Colon (tissue), 2 donors: ENCODE results near the gene USH2A.

Experiments used
- FAIRE-seq: peaks from 2 replicates; lab custom pipeline; 2012; peaks lifted over from hg19 to GRCh38; lab: Jason Lieb, UNC
- donor health status: control.
- donor health status: control.

The USH2A gene

DNA sequence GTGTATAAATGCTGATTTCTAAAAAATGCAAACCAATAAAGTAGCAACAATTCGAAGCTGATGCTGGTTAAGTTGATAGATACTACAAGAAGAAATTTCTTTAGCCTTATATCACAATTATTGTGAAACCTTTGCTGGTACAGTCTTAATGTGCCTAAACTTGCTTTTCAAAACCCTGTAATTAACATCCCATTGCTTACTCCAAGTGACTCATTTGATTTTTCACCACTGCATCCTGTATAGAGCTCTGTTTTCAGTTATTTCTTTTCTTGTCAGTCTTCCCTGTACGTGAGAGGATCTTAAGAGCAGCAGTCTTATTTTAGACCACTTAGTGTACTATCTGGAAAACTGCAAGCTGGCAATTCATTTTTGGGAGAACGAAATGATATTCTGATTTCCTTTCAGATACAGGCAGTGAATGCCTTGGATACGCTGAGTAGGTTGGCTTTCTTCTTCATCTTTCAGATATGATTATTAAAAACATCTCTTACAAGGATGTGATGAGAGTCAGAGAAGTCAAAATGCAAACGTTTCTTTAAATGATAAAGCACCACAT lies 645.8 kb downstream of the USH2A start:
- no peak for FAIRE-seq

DNA sequence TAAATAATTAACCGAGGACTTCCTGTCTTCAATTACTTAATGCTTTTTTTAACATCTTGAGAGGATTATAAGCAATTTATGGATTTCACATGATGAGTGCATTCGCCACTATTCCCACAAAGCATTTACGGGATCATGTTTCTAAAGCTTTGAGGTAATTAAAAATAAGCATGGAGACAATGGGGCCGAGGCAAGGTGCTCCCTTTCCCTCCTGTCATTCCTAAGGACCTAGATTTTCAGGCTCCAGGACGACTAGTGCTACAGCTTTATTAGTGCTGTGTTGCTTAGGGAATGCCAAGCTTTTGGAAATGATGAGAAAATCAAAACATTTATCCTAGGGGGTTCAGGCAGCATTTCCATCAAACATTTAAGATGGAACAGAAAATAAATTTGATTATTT lies 646.9 kb downstream of the USH2A start:
- FAIRE-seq, result no peak

DNA sequence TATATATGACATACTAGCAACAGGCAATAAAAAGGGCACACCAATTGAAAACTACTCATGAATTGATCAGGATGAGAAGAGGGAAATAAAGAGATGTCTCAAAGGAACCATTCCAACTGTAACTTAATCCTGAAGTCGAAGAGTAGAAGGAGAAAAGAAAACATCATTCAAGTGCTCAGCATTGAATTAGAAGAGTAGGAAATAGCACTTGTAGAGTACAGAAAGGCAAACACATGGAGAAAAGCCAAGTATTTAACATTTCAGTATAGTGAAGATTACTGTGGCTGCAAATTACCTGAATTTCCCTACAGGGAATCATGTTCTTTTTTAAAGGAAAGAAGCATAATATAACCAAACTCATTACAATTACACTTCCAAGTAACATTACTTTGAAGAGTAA lies 651.1 kb downstream of the USH2A start:
- no peak for FAIRE-seq

DNA sequence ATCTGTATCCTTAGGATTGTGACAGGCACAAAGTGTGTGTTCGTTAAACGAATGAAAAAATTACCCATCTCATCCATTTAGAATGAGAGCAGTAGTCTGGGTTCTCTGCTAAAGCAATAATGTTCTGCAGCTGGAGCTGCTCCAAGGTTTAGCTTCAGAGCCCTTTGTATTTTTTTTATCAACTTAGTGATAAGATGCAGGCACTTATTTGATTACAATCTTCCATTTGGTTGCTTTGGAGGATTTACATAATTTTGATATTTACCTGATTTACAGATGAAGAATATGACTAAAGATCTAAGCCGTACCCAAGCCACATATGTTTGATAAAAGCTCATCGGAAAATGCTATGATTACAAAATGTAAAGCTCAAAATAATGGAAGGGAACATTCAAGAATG lies 654.9 kb downstream of the USH2A start:
- FAIRE-seq, result no peak

DNA sequence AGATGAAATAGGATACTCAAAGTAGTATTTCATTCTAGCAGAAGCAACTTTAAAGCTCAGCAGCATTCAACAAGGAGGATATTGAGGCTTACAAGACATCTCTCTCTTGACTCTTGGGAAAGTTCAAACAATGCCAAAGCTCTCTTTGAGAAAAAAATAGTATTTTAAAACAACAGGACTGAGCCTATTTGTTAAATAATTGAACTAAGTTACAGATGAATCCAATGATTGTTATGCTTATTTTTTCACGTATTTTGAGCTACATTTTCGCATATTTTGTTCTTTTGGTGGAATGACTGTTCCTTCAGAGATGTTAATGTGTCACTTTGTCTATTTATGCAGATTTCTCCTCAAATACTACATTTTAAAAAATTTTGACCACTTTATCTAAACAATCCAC lies 655.5 kb downstream of the USH2A start:
- no peak for FAIRE-seq

DNA sequence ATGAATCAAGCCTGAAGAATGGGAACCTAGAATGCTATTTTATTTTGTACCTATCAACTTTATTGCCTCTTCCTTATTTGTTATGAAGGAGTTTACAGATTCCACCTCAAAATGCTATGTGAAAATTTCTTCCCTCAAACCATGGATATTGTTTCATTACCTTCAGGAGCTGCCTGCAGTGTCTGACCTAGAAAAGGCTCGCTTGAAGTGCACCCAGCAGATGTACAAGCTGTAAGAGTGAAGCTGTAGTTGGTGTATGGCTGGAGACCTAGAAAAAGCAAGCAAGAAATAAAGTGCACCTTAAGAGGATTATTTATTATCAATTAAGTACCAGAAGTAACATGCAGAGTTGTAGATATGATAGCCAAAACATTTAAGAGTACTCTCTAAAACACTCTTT lies 656.7 kb downstream of the USH2A start:
- no peak for FAIRE-seq

DNA sequence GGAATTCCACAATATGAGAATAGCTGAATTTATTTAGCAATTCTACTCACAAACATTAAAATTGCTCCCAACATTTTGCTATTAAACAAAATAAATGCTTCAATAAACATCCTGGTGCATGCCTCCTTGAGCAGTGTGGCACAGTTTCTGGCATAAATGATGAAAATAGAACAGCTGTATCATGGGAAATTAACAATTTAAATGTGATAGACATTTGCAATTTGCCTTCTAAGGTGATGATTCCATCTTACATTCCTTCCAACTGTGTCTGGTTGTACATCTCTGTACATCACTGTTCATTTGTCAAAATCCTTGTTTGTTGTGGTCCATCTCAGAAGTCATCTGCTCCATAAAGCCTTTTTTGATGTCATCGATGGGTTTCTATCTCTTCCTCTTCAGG lies 657.4 kb downstream of the USH2A start:
- FAIRE-seq, result no peak

DNA sequence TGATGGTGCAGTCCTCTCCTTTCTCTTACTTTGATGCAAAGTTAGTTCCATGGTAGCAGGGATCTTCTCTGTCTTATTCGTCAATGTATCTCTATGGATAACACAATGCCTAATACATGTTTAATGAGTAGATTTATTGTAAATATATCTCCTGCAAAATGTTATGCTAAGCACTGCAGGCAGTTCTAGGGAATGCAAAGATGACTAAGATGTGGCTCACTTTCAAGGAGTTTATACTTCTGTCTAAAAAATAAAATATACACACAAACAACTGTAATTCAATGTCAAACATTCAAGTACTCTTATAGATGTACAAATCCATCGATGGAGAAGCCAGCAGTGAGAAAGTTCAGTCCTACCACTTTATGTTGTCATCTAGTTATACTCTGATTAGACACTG lies 661.8 kb downstream of the USH2A start:
- no peak for FAIRE-seq

DNA sequence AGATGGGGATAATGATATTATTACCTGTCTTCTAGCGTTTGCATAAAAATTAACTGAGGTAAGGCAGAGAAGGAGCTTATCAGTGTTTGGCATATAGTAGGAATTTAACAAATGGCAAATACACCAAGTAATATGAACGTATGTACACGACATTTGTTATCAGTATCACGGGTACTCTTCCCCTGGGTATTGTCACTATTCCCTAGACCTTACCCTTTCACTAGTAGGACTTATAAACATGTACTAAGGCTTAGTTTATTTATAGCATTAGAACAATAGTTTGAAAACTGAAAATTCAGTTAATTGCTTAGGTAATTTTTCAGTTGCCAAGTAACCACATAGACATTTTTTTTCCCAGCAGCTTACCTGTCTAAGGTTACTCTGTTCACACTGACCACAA lies 669.1 kb downstream of the USH2A start:
- no peak for FAIRE-seq

DNA sequence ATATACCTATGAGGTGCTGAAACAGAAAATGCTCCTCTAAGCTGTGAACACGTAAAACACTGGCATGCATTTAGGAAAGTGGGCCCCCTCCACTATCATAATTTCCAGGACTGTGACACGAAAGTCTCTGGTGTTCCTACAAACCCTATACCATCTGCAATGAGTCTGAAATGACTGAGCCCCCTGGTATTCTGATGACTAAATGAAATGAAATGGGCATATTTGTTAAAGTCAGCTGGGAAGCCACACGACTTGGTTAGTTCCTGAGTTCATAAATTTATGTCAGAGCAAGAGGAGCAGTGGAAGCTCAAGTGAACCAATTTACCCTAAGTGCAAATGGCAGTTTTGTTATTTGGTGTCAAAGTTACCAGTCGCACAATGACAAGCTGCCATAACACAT lies 673.8 kb downstream of the USH2A start:
- no peak for FAIRE-seq

DNA sequence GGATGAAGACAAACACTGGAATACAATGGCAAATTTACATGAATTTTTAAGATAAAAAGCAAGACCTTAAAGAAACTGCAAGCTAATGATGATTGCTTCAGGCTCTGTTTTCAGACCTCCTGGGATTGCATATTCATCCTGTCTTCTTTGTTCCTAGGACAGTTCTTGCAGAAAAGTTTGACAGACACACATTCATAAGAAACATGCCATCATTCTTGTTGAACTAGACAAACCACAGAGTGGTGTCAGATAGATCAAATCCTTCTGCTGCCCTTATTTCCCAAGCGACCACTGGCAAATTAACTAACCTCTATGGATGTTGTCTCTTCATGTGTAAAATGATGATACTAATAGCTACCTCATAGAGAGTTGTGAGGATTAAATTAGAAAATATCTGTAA lies 674.8 kb downstream of the USH2A start:
- FAIRE-seq, result no peak

DNA sequence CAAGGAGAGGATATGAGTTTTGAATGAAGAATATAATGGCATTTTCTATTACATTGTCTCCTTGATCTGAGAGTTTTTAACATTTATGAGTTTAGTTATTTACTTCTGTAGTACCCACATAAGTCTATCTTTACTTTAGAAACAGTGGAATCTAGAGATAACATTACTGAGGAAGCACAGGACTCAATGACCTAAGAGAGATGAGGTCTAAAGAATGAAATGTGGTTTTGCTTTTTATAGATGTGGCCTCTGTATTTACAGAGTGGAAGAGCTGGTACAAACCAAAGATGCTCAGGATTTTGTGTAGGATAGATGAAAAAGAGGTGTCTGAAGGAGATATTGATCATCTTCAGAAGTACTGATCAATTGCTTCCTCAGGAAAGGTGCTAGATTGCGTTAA lies 678.8 kb downstream of the USH2A start:
- FAIRE-seq, result no peak

DNA sequence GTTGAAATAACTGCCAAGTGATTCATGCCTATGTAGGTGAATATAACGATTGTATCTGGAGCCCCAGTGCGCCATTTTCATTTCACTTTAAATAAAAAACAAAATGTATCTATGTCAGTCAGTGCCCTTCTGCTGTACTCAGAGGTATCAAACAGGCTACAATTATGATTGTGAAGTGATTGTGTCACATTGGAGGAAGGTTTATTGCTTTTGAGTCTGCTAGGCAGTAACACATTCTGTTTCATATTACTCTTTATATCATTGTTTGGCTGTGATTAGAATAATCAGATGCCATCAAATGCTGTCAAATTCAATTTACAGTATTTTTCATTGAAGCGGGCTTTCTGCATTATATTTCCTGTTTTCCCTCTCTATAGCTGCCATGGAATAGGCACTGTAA lies 684.2 kb downstream of the USH2A start:
- FAIRE-seq, result no peak

DNA sequence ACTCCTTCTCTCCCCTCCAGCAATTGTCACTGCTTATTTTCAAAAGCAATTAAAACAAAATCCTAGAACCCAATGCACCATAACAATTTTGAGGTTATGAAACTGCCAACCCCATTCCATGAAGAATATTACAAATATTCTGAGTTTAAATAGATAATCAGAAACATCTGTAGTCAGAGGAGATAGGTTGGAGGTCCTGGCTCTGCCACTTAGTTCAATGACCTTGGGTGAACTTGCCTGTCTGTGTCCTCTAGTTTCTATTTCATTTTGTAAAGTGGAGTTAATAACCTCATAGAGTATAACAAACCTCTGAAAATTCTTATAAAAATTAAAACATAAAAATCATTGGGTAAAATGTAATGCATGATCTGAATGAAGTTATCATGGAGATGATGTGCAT lies 691.5 kb downstream of the USH2A start:
- no peak for FAIRE-seq

DNA sequence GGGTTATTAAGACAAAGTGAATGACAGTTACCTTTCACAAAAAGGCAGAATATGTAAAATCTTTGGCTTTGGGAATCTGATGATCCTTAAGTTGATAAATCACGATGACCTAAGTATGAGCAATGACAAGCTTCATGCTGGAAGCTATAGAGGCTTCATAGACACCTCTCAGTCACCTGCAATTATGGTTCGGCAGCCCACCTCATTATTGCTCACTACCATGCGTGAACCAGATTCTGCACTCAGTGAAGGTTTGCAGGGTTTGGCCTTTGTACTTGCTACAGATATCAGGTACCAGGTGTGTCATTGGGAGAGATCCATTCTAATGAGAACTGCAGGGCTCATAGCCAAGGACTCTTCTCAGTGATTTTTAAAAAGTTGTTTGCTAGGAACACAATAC lies 692.6 kb downstream of the USH2A start:
- FAIRE-seq, result no peak

DNA sequence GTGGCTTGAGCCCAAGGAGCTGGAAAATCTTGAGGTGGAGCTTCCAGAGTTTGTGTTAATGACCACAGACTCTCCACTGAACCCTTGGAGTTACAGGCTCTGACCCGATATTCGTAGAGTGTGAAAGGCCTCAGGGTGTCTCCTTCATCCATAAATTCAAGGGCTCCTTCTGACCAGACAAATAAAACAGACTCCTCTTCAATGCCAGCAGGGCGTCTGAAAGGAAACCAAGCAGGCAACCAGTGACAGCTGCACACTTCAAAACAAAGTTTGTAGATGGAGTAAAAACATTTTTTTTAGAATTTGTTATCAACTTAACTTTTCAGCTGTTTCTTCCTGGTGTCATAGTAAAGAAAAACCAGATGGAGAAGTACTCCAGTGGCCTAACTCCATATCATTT lies 695.1 kb downstream of the USH2A start:
- FAIRE-seq, result no peak

DNA sequence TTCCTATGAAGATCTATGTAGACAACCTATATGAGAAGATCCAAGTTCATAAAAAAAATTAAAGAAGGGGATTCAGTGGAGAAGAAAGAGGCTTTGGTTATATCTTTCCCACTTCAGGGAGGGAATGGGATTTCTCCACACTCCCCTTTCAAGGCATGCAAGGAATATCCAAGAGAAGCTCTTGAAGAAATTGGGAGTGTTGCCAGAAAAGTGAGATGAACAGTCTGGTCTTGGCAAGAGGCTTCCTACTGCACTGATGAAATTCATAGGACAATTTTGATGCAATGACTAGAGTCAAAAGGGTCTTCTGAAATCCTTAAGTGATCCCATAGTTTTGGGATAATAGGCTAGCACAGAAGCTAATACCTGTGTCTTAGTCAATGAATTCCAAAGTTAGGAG lies 703.1 kb downstream of the USH2A start:
- FAIRE-seq, result no peak

DNA sequence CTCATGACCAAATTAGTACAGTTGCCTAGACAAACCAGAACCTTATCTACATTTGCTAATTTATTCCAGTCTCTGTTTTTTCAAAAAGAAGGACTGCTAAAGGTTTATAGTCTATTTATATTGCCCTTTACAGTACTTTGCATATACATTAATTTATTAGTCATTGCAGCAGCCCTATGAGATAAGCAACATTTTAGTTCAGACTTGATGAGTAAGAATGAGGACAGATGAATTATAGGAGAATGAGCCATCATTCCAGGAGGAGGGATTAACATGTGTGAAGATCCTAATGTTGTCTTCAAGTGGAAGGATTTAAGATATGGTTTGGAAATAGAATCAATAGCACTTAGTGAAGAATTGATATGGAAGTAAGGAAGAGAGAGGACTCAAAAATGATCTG lies 703.7 kb downstream of the USH2A start:
- no peak for FAIRE-seq

DNA sequence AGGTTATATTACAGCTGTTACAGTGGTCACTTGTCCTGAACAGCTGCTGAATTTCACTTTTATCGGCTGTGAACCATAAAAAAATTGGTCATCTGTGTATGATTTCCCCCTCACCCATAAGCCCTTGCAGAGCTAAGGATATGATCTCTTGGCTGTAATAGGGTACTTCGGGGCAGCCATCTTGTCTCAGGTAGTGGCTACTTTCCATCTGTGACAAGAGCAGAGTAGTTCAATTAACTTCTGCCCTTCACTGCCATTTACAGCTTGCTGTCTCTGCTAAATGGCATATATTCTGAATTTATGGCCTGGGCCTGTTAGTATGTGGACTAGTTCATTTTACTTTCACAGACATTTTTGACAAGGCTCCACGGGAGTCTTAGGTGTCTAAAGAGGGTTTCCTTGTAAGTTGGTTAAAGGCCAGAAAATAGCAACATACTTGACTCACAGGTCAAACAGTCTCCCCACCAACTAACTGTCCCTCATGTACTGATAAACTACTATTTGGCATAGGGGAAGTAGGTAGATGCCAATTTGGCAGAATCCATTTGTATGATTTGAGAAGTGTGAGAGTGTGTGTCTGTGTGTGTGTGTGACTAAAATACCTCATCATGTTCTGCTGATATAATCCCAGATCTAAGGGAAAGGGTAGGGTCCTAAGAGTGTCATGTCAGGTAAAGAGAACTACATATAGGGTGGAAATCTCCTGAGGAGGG lies 704.5 kb downstream of the USH2A start:
- no peak for FAIRE-seq

DNA sequence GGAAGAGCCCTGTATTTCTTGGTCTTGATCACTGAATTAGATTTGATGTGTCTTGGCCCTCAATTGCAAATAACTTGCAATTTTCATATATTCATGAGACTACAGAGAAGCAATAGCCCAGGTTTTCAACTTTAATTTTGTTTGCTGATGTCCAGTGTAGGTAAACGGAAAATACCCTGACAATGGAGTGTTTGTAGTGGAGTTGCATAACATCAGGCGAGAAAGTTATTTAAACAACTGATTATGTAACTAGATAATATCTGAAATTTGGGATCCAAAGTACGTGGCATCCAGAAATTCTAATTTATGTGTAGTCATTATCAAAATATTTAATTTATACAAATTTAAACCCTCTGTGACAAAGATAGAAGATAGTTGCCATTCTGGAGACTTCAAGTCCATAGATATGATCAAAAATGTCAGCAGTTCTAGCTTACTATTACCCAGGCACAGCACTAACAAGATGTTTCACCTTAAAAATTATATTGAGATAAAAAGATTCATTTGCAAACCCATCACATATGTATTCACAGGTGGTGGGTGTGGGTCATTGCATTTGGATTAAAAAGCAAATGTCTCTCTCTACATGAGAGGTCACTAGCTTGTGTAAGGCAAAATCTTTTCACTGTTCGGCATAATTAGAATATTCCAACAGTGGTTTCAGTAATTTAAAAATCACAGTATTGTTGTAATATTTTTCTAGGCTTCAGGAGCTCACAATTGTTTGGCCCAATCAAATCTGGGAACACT lies 705.4 kb downstream of the USH2A start:
- no peak for FAIRE-seq

DNA sequence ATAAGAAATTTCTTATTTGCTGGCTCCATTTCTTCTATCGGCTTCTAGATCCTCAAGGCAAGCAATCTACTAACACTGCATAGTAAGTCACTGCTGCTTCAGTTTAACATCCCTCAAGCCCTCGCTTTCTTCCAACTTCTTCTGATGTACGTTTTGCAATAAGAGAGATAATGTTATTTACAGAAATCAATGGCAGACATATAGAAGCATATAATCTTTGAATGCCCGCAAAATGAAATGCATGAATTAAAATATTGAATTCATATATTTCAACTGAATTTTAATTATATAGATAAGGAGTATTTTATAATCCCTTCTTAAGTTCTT lies 712.4 kb downstream of the USH2A start:
- FAIRE-seq, result no peak

DNA sequence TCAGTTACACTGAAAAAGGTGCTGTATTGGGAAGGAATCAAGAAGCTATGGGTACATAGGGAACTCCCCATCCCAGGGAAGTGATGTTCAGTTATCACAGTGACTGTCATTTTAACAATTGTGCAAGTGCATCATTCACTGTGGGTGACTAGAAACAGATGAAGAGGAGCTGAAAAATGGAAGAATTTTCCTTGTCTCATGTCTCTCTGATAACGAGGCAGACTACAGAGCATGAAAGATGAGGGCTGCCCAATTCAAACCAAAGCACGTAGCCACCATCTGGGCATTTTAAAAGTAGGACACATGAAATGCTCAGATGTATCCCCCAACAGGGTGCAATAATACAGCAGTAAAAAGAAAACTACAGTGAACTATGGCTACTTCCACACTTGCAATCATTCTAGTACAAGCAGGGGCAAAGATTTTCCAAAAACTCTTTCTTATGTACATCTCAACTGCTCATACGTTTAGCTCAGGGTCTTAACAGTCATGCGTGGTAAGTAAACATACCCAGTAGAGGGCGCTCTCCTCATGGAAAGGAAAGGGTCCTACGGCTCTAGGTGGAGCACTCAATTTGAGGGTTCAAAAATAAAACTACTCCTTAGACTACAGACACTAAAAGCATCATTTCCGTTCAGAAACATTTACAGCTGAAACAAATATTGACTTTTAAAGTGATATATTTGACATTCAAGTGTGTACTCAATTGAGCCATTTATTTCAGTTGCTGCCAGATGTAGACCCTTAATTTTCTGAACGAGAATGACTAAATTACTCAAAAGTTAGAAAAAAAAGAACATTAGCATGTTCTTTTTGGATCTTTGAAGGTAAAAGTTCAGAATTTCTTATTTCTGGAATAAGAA lies 713.0 kb downstream of the USH2A start:
- FAIRE-seq, result no peak
